ENCODE measurements around the gene GTF2A1L.

GRCh38 chr2:48727560-48727959 is 109.9 kb downstream of the GTF2A1L start:
- TF ChIP-seq POLR2A (IDR thresholded peaks at IDR 0.05) (no peak), CTCF (IDR thresholded peaks at IDR 0.05) (peak in 1 of 7 experiments; percentile 17)

Data from body of pancreas (tissue), 4 donors.